Neural cell (in vitro differentiated cells): ENCODE data around the gene AHNAK.

Source experiments
- CTCF ChIP-seq: fragments of 450-650 bp; IDR thresholded peaks from 2 replicates; pipeline ENCODE4 v1.5.1; 2014; ENCODE audit warnings: antibody characterized with exemption, mild to moderate bottlenecking, moderate library complexity; ENCODE audit not compliant: poor library complexity, severe bottlenecking
- EP300 ChIP-seq: fragments of 450-650 bp; conservative IDR thresholded peaks from 2 replicates; pipeline ENCODE4 v1.6.1; 2014; ENCODE audit warnings: antibody characterized with exemption, mild to moderate bottlenecking, moderate library complexity; ENCODE audit not compliant: poor library complexity, severe bottlenecking
- MXI1 ChIP-seq: fragments of 450-650 bp; conservative IDR thresholded peaks from 2 replicates; pipeline ENCODE4 v1.6.1; 2014; ENCODE audit warnings: antibody characterized with exemption, mild to moderate bottlenecking; ENCODE audit not compliant: poor library complexity, severe bottlenecking
- POLR2AphosphoS5 ChIP-seq: IDR thresholded peaks from 2 replicates; pipeline ENCODE4 v1.6.1; 2012

GRCh38 chr11:62505059-62505439 is 41.6 kb downstream of the AHNAK start:
- TF ChIP-seq CTCF (no peak), MXI1 (no peak), POLR2AphosphoS5 (no peak), EP300 (no peak)
